IPS-11a (cell line): ENCODE measurements around the gene IQCE.
"Not testable (repeated sequence)": the region's sequence is repeated elsewhere in the genome, so short reads cannot be mapped to it uniquely, and the experiment has no call there.

ENCODE experiments used
- H3K4me3 ChIP-seq: one replicate; pipeline ENCODE4 v1.5.1; 2013; ENCODE audit warnings: low read depth, low read length, control low read depth

The IQCE gene

GRCh38 chr7:2598154-2598823 lies 39.5 kb downstream of the IQCE start:
- no peak overlapping the region for H3K4me3 ChIP-seq

GRCh38 chr7:2601065-2601464 lies 42.3 kb downstream of the IQCE start:
- H3K4me3 ChIP-seq = no peak overlapping the region

DNA sequence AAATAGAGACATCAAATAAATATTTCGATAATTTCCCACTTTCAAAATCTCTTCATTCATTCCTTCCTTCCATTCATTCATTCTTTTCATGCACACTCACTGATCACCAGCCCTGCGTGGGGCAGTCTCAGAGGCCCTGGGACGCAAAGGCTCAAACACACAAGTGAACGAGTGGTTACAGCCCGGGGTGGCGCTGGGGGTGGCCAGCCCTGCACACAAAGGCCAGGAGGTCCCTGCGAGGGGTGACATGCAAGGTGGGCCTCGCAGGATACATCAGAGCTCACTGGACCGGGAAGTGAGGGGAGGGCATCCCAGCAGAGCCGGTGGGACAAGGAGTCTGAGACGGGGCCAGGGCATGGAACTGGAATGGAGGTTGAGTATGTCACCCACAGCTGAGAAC lies 43.1 kb downstream of the IQCE start:
- no peak overlapping the region for H3K4me3 ChIP-seq

DNA sequence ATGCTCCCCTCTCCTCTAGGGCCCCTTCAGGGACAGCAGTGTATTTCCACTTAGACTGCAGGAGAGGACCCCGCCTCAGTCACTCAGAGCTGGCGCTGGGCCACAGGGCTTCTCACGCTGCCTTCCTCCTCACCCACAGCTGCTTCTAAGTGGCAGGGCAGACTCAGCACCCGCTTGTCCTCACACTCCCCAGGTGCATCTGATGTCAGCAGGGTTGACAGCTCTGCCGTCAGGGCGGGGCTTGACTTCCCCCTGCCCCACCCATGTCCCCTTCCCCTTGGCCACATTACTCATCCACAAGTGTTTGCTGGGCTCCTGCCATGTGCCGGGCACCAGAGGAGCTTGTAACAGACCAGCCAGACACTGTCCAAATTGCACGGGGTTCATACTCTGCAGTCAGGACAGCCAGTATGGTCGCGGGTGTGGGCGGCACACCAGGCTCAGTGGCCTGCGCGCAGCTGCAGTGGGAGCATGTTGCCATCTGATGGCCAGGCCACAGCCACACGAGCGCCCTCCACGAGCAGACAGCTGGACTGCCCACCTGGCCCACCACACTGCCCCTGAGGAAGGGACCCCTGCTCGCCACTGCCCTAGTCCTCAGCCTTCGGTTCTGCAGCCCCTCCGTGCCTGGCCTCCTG lies 43.7 kb downstream of the IQCE start:
- no peak overlapping the region for H3K4me3 ChIP-seq

- no peak overlapping the region for H3K4me3 ChIP-seq
These were observed 44.5 kb downstream of the IQCE start for GRCh38 chr7:2603044-2603965.

DNA sequence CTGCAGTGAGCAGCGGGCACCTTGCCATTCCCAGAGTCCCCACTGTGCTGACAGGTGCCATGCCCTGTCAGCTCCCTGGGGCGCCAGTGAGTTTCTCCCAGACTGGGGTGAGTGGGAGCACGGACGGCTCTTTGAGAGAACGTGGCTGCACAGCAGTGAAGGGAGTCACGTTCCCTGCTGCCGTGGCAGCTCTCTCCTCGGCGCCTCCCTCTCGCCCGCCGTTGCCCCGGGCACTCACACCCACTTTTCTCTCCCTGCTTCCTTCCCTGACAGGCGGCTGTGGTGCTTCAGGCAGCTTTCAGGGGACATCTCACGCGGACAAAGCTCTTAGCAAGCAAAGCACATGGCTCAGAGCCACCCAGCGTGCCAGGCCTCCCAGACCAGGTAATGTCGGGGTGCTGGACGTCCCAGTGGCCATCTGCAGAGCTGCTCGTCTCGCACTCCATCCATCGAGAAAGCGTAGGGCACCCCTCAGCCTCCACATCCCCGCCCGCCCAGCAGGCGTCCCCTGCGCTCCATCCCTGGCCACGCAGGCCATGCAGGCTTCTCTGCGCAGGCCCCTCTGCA lies 45.9 kb downstream of the IQCE start:
- no peak overlapping the region for H3K4me3 ChIP-seq

GRCh38 chr7:2605608-2606538 lies 47.1 kb downstream of the IQCE start:
- no peak overlapping the region for H3K4me3 ChIP-seq

GRCh38 chr7:2606539-2606936 lies 47.8 kb downstream of the IQCE start:
- no peak overlapping the region for H3K4me3 ChIP-seq

- no peak overlapping the region for H3K4me3 ChIP-seq
These were observed 48.5 kb downstream of the IQCE start for GRCh38 chr7:2607122-2607922.

- H3K4me3 ChIP-seq = no peak overlapping the region
These were observed 49.4 kb downstream of the IQCE start for GRCh38 chr7:2607923-2608904.

- no peak overlapping the region for H3K4me3 ChIP-seq
These were observed 50.2 kb downstream of the IQCE start for GRCh38 chr7:2608921-2609411.

DNA sequence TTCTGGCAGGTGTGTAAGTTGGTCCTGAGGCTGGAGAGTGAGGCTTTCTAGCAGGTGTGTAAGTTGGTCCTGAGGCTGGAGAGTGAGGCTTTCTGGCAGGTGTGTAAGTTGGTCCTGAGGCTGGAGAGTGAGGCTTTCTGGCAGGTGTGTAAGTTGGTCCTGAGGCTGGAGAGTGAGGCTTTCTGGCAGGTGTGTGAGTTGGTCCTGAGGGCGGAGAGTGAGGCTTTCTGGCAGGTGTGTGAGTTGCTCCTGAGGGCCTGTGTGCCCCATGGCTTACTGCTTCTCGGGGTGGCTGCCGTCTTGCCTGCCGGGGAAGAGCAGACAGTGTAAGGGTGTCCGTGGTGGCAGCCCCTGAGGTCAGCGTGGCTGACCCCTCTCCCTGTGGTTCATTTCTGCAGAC lies 50.9 kb downstream of the IQCE start:
- H3K4me3 ChIP-seq = not testable (repeated sequence)

DNA sequence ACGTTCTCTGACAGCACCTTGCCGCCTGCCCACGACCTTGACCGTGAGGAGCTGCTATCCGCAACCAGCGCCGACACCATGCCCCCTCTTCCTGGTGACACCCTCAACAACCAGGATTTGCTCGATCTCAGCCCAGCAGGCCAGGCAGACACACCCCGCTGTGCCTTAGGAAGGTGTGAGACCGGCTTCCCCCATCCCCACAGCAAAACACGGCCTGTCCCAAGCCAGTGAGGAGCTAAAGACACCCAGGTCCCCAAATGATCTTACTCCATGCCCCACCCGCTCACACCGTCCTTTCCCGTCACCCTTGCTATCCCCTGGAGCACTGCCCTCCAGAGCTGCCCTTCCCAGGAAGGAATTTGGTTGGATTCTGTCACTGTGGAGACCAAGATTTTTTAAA lies 51.7 kb downstream of the IQCE start:
- H3K4me3 ChIP-seq = no peak overlapping the region

DNA sequence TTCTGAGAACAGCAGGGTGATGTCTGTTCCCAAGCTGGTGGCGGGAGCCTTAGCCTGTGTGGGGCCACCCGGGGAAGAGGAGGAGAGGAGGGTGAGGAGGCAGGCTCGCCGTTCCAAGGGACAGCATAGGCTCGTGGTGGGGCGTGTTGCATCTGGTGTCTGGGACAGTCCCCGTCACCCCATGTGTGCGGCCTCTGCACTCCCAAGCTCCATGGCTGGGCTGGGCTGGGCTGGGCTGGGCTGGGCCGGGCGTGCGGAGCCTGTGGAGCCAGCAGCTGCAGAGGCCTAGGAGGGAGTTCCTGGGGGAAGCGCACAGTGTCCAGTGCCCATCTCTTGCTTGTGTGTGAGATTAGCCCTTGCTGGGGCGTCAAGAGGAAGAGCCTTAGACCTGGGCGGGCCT lies 52.1 kb downstream of the IQCE start:
- no peak overlapping the region for H3K4me3 ChIP-seq

DNA sequence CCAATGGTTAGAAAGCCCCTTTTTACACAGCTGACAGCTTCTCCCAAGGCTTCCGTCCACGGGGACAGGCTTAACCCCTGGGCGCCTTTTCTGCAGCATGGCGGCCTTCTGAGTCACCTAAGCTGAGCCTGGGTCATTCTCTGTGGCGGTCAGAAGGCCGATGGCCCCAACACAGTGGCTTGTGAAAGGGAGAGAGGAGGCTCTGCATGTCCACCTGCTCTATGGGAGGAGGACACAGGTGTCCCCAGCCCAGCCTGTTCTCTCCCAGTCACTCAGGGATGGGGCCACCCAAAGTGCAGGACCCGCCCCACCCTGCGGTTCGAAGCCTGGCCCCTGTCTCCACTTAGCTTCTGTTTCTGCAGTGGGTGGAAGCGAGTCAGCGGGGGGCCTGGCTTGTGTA lies 52.6 kb downstream of the IQCE start:
- no peak overlapping the region for H3K4me3 ChIP-seq

DNA sequence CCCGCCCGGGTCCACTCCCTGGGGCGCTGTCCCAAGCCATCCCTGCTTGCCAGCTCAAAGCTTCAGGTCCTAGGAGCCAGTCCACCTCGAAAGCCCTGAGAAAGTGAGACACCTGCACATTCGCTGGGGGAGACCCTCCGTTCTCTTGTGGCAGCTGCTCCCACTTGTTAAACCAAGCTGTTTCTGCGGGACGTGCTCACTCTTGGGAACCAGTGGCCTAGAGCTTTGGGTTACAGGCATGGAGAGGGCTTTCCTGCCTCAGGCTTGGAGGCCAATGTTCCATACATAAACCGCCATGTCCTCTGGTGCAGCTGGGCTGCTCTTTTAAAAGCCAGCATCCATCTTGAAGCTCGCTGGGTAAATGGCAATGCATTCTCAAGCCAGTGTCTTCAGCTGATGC lies 53.1 kb downstream of the IQCE start:
- H3K4me3 ChIP-seq = no peak overlapping the region

DNA sequence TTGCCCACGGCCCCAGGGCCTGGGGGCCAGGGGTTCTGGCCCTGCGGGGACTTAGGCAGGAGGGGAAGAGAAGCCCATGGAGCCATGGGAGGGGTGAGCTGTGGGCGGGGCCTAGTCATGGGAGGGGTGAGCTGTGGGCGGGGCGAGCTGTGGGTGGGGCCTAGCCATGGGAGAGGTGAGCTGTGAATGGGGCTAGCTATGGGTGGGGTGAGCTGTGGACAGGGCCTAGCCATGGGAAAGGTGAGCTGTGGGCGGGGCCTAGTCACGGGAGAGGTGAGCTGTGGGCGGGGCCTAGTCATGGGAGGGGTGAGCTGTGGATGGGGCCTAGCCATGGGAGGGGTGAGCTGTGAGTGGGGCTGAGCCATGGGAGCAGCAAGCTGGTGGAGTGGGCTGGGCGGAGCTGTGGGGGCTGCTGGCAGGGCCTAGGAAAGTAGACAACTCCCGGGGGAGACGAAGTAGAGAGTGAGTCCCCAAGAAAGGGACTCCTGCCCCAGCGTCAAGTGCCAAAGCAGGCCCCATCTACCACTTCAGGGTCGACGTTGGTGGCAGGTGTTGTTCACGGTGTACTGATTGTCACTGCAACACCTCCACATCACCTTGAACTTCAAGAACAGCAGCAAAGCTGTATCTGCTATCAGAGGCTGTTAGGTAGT lies 53.8 kb downstream of the IQCE start:
- H3K4me3 ChIP-seq = no peak overlapping the region
